Measurements from ENCODE around the gene DMPK.

Gene DMPK

DNA sequence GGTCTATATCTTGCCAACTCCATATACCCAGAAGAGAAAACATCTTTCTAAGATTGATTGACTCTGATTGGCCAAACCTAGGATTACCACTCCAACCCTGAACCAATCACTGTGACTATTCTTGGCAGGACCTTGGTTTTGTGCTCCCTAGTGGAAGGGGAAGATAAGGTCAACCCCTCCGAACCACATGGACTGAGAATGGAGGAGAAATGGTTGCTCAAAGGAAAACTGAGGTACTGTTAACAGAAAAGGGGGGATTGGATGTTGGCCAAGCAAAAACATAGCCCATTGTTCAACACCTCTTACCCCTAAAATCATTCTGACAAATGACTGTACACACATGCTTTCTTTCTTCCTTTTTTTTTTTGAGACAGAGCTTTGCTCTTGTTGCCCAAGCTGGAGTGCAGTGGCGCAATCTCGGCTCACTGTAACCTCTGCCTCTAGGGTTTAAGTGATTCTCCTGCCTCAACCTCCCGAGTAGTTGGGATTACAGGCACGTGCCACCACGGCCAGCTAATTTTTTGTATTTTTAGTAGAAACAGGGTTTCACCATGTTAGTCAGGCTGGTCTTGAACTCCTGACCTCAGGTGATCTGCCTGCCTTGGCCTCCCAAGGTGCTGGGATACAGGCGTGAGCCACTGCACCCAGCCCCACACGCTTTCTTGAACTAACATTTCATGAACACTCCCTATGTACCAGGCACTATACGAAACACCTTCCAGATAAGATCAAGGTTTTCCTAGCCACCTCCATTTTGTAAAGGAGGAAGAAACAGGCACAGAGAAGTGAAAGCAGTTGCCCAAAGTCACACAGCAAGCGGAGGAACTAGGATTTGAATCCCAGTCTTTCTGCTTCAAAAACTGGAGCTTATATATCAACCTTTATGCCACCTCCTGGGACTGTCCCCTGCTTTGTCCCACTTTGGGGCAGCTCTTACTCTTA lies 42.5 kb downstream of the DMPK start:
- no peak for TF ChIP-seq CTCF (IDR thresholded peaks at IDR 0.05)

- TF ChIP-seq CTCF (IDR thresholded peaks at IDR 0.05), result no peak
Measured at GRCh38 chr19:45733160-45733810, 49.0 kb downstream of the DMPK start, which contains the start of gene MEIOSIN. Gene MEIOSIN (plus strand): TSS chr19:45733439. CDS start chr19:45735377, 1,938 bp downstream.

GRCh38 chr19:45730368-45731288 lies 51.7 kb downstream of the DMPK start, which contains the start of gene FBXO46:
Gene FBXO46 (minus strand): TSS chr19:45730896. CDS start chr19:45713495, 17,401 bp downstream.
- no peak for TF ChIP-seq CTCF (IDR thresholded peaks at IDR 0.05)

DNA sequence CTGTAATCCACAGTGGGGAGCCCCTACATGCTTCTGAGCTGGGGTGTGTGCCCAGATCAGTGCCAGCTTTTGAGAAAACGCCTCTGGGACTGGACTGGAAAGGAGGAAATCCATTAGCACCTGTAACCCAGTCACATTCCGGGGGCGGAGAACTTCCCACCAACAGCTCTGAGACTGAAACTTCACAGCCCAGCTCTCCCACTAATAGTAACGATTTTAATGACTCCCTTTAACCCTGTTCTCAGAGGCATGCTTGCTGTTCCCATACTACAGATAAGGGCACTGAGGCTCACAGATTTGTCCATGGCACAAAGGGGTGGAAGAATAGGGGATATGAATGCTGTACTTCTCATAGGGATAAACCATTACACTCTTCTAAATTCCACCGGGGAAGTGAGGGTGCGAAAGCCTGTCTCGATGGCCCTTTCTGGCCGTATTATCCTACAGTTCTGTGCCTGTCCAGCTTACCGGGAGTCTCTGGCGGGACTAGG lies 52.4 kb downstream of the DMPK start:
- no peak for TF ChIP-seq CTCF (IDR thresholded peaks at IDR 0.05)
